Uterus (tissue), 2 donors: ENCODE data around the gene SNRPN.

Source experiments
- POLR2A ChIP-seq, 2 donors: fragments of 450-650 bp; IDR thresholded peaks; one replicate each; pipeline ENCODE4 v1.6.1; 2016; ENCODE audit warnings: antibody characterized with exemption in 2 of 2, mild to moderate bottlenecking in 1 of 2, moderate library complexity in 1 of 2
- TF ChIP-seq, protein P1 (sequence below), 4 experiments: fragments of 200-600 bp in 2 of 4; fragments of 450-650 bp in 2 of 4; sonication (generic) in 2 of 4; IDR thresholded peaks; one replicate each; pipeline ENCODE4 v1.5.1; 2016 to 2019; ENCODE audit warnings: antibody characterized with exemption in 4 of 4, mild to moderate bottlenecking in 2 of 4, moderate library complexity in 1 of 4

- no peak for TF ChIP-seq POLR2A (IDR thresholded peaks at IDR 0.05)
- TF ChIP-seq, protein P1, sequence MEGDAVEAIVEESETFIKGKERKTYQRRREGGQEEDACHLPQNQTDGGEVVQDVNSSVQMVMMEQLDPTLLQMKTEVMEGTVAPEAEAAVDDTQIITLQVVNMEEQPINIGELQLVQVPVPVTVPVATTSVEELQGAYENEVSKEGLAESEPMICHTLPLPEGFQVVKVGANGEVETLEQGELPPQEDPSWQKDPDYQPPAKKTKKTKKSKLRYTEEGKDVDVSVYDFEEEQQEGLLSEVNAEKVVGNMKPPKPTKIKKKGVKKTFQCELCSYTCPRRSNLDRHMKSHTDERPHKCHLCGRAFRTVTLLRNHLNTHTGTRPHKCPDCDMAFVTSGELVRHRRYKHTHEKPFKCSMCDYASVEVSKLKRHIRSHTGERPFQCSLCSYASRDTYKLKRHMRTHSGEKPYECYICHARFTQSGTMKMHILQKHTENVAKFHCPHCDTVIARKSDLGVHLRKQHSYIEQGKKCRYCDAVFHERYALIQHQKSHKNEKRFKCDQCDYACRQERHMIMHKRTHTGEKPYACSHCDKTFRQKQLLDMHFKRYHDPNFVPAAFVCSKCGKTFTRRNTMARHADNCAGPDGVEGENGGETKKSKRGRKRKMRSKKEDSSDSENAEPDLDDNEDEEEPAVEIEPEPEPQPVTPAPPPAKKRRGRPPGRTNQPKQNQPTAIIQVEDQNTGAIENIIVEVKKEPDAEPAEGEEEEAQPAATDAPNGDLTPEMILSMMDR (IDR thresholded peaks at IDR 0.05), result no peak
These were observed 30.2 kb upstream of the SNRPN start for GRCh38 chr15:24924621-24925020.
